GM21576 (cell line): ENCODE measurements around the gene HOXA3.

ENCODE experiments used
- ATAC-seq: cut with Tn5 transposase; IDR thresholded peaks from one replicate; pipeline ENCODE4 v1.9.1; 2021; ENCODE audit warnings: mild to moderate bottlenecking, moderate library complexity; ENCODE audit not compliant: unreplicated experiment

The HOXA3 gene

DNA sequence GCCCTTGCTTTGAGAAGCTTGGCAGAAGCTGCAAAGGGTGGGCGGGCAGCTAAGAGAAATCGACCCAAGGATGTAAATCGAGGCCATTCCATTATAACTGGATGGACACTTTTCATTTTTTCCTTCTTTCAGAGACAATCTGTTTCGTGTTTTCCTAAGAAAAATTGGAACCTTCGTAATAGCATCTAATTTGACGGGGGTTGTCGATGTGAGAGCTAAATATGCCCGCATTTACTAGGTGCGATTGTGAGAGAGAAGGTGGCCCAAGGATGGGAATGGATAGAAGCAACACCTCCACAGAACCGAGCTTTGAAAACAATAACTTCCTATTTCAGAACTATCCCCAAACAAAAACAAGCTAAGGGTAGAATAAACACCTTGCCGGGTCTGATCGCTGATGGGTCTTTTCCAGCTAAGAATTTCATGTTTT is 21.0 kb downstream of the HOXA3 start:
- no peak for ATAC-seq

DNA sequence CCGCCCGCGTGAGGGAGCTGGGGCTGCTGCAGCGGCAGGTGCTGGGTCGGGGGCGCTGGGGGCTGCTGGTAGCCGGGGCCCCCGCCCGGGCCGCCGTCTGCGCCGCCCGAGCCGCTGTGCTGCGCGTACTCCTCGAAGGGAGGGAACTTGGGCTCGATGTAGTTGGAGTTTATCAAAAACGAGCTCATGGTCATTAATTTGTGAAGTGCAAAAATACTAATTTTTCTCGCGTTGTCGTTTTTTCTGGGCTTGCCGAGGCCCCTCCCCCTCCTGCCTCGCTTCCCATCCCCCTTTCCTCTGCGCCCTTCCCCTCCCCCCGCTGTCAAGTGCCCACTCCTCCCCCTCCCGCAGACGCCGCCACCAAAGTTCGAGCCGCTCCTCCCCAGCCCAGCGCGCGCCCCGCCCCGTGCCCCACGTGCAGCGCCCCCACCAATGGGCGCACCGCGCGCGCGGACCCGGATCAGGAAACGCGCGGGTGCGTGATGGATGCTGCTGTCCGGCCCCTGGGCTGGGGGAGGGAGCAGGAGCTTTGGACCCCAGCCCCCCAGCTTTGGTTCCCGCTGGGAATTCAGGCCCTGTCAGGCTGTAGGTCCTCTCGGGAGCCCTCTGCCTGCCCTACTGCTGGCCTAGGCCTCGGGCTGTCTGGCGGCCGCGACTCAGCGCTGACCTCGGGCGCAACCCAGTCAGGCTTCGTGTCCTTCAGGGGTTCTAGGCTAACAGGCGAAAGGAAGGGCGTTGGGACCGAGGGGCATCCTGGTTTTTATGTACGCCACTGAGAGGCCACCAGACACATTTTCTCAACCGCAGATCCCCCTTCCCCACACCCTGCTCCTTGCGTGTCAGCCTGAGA is 21.6 kb downstream of the HOXA3 start, which contains the start of gene HOXA4:
HOXA4 (minus strand) TSS at position 218 of the 850 bp plus-strand sequence; CDS start at position 194, 24 bp downstream.
- no peak for ATAC-seq

DNA sequence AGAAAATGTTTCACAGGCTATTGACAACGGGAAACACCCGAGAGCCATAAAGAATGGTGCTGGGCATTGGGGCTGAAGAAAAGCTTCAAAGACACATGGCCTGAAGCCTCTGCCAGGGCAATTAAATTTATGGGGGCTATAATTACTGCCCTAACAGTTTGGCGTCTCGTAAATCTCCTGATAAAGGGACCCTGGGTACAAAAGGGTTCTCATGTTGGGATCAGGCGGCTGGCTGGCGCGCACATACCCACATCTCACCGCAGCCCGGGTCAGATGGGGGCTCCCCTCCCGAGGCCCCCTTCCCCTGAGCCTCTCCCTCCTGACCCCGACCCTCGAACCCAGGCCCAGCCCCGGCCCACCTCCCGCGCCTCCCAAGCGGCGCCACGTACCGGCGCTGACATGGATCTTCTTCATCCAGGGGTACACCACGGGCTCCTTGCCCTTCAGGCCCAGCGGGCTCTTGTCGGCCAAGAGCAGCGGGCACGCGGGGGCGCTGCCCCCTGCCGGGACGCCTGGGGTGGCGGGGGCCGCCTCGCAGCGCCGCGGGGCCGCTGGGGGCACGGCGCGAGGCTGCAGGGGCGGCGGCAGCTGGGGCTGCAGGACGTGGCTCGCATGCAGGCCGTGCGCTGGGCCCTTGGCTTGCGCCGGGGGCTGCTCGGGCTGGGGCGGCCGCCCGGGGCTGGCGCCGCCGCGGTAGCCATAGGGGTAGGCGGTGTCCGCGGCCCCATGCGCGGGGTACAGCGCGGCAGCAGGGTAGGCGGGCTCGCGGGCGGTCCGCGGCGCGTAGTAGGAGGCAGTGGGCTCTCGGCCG is 22.4 kb downstream of the HOXA3 start:
- ATAC-seq: no peak

- ATAC-seq: no peak
These were observed 23.3 kb downstream of the HOXA3 start for GRCh38 chr7:27128776-27129728.

DNA sequence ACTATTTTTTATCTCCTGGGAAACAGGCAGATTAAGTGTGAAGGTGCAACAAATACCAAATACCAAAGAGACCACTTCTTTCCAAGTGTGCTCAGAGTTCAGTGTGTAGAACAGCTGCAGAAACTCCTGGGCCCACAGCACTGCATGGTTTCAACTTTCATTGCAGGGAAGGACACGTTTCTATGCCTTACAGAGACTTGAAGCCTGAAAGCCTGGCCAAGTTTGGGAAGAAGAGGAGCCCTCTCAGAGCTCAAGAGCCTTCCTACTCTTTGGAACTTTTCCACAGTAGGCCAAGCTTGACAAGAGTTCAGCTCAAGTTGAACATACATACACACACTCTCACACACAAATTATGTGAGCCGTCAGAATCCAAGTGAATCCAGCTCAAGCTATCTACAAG is 24.3 kb downstream of the HOXA3 start:
- ATAC-seq: no peak

GRCh38 chr7:27126596-27127327 is 25.6 kb downstream of the HOXA3 start:
- no peak for ATAC-seq

GRCh38 chr7:27125986-27126394 is 26.4 kb downstream of the HOXA3 start:
- ATAC-seq: no peak

DNA sequence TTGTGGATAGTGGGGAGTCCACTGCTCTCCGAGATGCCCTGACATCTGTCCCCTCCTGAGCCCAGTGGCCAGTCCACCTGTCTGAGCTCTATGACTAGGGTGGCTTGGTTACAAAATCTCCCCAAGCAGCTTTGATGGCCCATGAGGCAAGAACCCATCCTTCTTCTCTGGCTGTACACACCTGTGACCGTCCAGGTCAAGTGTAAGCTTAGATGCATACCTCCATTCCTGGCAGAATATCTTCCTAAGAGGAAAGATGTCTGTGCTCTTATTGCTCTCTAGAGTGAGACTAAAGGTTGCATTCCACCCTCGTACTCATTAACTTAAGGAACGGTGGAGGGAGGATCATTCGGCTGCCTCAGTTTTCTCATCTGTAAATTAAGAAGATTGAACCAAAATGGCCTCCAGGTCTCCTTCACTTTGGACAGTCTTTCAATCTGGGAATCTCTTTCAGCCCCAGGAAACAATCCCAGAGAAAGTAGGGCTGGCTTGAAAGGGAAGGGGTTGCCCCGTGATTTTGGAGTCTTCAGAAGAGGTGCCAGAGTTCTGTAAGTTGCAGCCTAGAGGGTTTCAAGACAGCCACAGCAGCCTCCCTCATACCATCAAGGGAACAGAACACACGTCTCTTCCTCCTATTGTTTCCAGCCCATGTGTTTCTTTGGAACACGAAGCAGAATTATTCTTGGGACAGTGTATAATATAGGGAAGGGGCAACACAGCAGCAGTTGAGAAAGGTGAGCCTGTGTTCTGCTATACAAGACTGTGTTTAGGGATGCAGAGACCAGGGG is 27.3 kb downstream of the HOXA3 start:
- ATAC-seq: no peak

GRCh38 chr7:27124096-27124901 is 28.1 kb downstream of the HOXA3 start:
- no peak for ATAC-seq

DNA sequence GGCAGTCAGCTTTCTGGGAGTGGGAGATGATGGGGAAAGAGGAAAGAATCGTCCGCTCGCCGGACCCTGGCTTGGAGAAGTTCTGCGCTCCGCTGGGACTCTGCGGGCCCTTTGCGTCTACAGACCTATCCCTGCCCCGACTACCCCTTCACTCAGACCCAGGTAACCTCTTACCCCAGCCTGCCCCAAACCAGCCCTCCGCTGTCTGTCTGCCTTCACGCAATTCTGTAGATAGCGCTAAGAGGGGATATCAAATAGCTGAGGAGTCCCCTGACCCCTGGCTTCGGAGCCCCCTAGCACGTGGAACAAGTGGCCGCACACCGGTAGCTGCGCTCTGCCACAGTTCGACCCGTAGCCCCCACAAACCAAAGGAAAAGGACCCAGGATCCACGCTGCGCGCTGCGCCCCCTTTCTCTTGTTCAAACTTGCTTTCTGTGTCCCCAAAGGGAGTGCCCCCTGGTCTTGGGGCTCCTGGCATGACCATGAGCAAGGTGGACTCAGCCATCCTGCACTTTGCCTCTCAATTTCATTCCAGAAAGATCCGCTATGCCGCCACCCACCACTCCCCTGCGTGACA is 28.8 kb downstream of the HOXA3 start:
- no peak for ATAC-seq

DNA sequence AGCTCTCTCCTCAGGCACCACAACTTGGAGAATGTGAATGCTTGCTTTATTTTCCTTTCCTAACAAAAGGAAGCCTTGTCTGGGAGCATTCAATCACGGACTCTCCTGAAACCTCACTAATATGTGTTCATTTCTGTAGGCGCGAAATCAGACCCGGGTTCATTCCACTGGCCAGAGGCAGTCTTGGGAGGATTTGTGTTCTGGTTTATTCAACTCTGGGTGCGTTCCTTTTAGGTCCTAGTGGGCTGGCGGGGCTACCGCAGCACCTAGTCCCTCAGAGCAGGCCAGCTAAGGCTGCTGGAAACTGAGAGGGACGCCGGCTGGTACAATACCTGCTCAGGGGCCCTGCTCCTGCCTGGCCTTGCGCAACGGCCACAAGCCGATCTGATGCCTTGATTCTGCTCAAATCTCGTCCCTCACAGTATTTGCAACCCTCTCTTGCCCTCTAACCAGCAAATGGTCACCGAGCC is 29.3 kb downstream of the HOXA3 start:
- no peak for ATAC-seq

- no peak for ATAC-seq
These were observed 30.1 kb downstream of the HOXA3 start for GRCh38 chr7:27122077-27122910.

GRCh38 chr7:27121684-27122076 is 30.7 kb downstream of the HOXA3 start:
- no peak for ATAC-seq

DNA sequence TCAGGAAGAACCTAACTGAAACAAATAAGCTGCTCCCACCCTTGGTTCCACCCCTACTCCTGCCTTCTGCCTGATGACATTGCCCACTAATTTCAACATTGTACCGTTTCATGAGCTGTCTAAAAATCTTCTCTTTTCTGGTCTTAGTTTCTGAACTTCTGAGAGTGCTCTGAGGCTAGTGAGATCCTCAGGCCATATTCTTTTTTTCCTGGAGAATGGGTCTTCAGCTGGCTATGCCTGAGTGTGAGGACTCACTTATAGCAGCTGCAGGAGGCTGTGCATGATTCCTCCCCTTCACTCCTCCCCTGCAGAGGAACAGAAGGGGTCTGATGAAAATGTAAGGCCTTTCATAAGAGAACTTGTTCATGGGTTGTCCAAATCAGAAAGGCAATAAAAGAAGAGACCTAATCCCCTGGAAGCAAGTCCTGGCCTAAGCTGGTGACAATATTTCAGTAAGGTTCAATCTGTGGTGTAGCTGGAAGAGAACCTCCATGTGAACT is 32.9 kb downstream of the HOXA3 start:
- no peak for ATAC-seq

DNA sequence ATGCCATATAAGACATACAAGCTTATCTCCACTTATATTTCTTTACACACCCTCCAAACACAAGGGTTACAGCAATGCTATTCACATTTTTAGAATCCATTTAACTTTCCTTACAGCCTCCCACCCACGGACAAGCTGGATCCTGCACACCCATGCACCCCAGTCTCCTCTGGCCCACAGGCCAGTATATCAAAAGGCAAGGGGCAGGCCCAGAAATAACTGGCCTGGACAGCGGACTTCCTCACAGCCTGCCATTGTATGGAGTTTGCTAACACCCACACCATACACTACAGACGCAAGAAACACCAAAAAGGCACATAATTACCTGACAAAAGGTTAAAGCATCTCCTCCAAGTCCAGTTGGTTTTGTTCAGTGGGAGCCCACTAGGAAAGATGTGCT is 33.8 kb downstream of the HOXA3 start:
- ATAC-seq: no peak

DNA sequence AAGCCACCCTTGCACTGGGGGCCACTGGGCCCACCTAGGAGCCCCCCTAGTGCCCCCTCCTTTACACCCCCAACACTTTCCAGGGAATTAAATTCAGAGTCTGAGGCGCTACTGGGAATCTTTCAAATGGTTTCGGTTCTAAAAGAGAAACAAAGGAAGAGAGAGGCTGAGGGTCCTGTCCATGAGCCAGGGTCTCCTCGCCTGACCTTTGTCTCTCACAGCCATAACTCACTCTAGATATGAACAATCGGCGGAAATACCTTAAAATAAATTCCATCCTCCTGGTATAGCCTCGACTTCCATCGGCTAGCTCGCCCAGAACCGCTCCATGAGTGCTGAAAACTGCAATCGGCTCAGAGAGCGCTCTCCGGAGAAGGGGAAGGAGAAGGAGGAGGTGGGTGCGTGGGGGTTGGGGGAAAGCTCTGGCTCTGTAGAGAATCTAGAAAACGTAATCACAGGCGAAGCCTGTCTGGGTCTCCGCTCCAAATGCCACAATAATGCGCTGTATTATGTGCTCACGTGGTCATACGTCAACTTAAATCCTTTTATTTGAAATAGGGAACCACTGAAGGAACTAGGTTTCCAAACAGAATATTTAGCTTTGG is 34.4 kb downstream of the HOXA3 start:
- no peak for ATAC-seq
